Measurements from ENCODE around the gene TACC2.
A peak's percentile ranks its signal among the peaks of the same experiment; 100 is the strongest.
"Not testable (repeated sequence)": the region's sequence is repeated elsewhere in the genome, so short reads cannot be mapped to it uniquely, and the experiment has no call there.

Gene TACC2

GRCh38 chr10:122057841-122058413, 69.0 kb downstream of the TACC2 start:
- DNase-seq (ENCODE audit: low read depth): no peak

- DNase-seq (ENCODE audit: low read depth): no peak
Observed at GRCh38 chr10:122060250-122060649, 71.3 kb downstream of the TACC2 start.

- DNase-seq (ENCODE audit: low read depth): peak; percentile 71
Observed at GRCh38 chr10:122062831-122063674, 74.1 kb downstream of the TACC2 start.

GRCh38 chr10:122066337-122066939, 77.5 kb downstream of the TACC2 start:
- not testable (repeated sequence) for DNase-seq (ENCODE audit: low read depth)

- DNase-seq (ENCODE audit: low read depth): no peak
Observed at GRCh38 chr10:122068844-122069243, 79.9 kb downstream of the TACC2 start.

- no peak for DNase-seq (ENCODE audit: low read depth)
Observed at GRCh38 chr10:122072491-122072890, 83.5 kb downstream of the TACC2 start.

- DNase-seq (ENCODE audit: low read depth): no peak
Observed at GRCh38 chr10:122073508-122073907, 84.5 kb downstream of the TACC2 start.

GRCh38 chr10:122075171-122075570, 86.2 kb downstream of the TACC2 start:
- DNase-seq (ENCODE audit: low read depth): no peak

GRCh38 chr10:122075876-122076275, 86.9 kb downstream of the TACC2 start:
- not testable (repeated sequence) for DNase-seq (ENCODE audit: low read depth)

- DNase-seq (ENCODE audit: low read depth): no peak
Observed at GRCh38 chr10:122077311-122077875, 88.4 kb downstream of the TACC2 start.

GRCh38 chr10:122078326-122078725, 89.4 kb downstream of the TACC2 start:
- no peak for DNase-seq (ENCODE audit: low read depth)

- DNase-seq (ENCODE audit: low read depth): no peak
Observed at GRCh38 chr10:122078965-122079795, 90.2 kb downstream of the TACC2 start.

GRCh38 chr10:122082616-122083477, 93.9 kb downstream of the TACC2 start:
- no peak for DNase-seq (ENCODE audit: low read depth)

- no peak for DNase-seq (ENCODE audit: low read depth)
Observed at GRCh38 chr10:122083478-122084025, 94.6 kb downstream of the TACC2 start.

GRCh38 chr10:122084286-122085041, 95.5 kb downstream of the TACC2 start:
- no peak for DNase-seq (ENCODE audit: low read depth)

GRCh38 chr10:122085423-122085911, 96.5 kb downstream of the TACC2 start:
- no peak for DNase-seq (ENCODE audit: low read depth)

- no peak for DNase-seq (ENCODE audit: low read depth)
Observed at GRCh38 chr10:122086416-122087240, 97.7 kb downstream of the TACC2 start.

GRCh38 chr10:122087436-122087835, 98.5 kb downstream of the TACC2 start:
- DNase-seq (ENCODE audit: low read depth): no peak
